IPS DF 4.7 (cell line): ENCODE results near the gene SGSH.
"Not testable (repeated sequence)": the region's sequence is repeated elsewhere in the genome, so short reads cannot be mapped to it uniquely, and the experiment has no call there.

Source experiments
- DNase-seq: peaks from one replicate; pipeline ENCODE4 v3.0.0-alpha.2; 2013; ENCODE audit warnings: low spot score; ENCODE audit errors: extremely low read depth

SGSH gene

DNA sequence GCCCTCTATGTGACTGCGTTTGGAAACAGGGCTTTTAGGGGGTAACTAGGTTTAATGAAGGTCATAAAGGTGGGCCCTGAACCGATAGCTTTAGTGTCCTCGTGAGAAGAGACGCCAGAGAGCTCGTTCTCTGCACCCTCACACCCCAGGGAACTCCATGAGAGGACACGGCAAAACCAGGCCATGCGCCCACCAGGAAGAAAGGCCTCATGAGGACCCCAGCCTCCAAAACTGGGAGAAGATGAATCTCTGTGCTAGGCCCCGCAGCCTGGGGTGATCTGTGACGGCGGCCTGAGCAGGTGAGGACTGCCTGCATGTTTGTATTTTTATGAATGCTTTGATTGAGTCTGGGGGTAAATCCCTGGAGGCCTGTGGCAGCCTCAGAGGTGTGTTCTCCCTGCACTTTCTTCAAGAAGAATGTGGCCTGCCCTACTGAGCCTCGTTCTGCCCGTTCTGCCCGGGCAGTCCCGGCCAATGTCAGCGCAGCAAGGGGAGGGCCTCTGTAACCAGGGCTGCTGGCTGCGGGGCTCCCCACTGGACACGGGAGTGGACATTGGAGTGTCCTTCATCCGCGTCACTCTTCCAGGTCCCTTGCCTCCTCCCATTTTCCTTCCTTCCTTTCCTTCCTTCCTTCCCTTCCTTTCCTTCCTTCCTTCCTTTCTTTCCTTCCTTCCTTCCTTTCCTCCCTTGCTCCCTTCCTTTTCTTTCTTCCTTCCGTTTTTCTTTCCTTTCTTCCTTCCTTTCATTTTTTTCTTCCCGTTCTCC is 33.7 kb upstream of the SGSH start:
- DNase-seq, result no peak

DNA sequence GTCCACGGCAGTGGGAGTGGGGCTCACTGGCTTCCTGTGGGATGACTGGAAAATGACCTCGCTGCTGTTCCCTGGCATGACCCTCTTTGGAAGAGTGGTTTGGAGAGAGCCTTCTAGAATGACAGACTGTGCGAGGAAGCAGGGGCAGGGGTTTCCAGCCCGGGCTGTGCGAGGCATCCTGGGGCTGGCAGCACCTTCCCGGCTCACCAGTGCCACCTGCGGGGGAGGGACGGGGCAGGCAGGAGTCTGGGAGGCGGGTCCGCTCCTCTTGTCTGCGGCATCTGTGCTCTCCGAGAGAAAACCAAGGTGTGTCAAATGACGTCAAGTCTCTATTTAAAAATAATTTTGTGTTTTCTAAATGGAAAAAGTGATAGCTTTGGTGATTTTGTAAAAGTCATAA is 32.7 kb upstream of the SGSH start:
- DNase-seq, result no peak

DNA sequence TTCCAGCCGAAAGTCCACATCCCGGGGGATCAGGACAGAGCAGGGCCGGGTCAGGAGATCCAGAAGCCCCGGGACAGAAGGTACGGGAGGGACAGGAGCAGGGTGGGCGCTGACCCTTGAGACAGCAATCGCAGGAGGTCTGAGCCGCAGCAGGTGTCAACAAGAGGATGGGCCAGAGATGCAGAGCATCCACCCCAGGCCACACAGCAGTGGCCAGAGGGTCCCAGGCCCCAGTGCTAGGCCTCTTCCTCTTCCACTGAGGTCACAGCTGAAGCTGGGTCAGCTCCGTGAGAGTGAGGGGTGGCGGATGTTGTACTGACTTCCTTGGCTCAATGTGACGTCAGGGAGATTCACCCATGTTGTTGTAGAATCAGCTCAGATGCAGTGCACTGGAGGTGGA is 31.8 kb upstream of the SGSH start:
- DNase-seq, result no peak

DNA sequence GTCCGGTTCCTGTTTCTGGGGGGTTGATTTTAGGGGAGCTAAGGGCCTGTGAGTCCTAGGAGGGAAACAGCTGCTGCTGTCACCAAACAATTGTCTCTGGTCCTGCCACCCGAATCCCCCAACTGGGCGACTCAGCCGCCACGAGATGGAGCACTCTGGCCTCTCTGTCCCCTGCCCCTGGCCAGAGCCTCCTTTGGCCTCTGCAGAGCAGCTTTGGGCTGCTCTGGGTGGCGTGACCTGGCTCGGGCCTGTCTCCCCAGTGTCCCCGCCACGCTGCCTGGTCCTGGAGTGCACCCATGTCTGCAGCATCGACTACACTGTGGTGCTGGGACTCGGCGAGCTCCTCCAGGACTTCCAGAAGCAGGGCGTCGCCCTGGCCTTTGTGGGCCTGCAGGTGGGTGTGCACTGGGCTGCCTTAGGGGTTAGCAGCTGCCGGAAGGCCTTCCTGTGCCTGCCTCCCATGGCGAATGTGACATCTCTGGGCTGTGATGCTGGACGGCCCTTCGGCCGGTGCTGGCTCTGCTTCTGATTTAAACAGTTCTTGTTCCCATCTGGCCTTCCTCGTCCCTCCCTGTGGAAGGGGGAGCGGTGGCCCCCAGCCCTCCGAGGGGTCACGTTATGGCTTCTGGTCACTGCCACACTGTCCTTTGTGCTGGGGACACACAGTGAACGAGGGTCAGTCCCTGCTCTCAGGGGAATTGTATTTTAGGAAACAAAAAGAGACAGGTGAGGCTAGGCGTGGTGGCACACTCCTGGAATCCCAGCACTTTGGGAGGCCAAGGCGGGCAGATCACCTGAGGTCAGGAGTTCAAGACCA is 29.0 kb upstream of the SGSH start:
- DNase-seq, result no peak

DNA sequence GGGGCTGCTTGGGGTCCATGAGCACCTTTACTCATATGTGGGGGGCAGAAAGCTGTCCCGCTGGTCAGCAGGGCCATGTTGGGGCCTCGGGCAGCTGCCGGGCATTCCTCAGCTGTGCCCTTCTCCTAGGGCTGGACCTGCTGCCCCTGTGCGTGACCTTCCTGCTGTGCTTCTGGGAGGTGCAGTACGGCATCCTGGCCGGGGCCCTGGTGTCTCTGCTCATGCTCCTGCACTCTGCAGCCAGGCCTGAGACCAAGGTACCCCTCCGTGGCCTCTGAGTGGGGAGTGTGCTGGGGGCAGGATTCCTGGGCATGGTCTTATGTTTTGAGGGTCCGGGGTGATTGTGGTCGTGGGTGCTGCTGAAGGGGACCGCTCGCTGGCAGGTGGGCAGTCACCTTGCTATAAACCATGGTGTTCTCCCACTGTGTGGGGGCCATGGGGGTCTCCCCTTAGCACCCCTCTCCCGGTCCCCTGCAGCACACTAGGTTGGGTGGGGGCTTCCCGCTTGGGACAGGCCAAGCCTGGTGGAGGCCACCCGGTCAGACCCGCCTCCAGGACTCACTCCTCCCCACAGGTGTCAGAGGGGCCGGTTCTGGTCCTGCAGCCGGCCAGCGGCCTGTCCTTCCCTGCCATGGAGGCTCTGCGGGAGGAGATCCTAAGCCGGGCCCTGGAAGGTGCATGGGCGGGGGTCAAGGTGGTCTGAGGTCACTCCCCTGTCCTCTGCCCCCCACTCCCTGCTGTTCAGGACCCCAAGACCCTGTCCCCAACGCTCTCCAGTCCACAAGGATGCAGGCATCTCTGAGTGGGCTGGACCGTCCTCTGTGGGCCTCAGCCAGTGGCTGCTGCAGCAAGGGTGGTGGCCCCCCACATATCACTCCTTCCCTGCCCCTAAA is 28.1 kb upstream of the SGSH start:
- DNase-seq, result no peak

DNA sequence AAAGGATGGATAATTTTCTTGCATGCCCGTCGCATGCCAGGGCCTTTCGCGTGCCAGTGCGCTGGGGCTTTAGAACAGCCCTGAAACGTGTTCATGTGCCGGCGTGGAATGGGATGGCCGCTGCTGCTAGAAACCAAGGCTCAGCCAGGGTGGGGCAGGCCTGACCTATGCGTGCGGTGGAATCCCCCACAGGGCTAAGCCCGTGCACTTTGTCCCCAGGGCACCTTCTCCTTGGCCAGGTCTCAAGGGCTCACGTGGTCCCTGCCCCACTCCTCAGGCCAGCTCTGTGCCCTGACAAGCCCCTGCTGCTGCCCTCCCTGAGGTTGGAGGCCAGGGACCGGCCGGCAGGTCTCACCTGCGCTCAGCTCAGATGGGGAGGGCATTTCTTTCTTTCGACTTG is 27.4 kb upstream of the SGSH start:
- no peak for DNase-seq

DNA sequence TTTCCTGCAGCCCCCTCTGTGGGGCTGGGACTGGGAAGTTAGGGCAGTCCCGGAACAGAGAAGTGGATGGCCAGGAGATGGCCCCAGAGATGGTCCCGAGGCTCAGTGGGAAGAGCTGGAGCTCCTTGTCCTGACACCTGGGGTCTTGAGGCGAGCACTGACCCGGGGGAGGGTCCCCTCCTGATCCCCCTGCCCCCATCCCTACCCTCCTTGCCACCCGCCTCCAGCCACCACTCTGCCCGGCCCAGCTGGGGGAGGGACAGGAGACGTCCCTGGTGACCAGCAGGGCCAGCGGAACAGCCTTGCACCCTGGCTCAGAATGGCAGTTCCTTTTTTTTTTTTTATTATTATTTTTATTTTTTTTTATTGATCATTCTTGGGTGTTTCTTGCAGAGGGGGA is 26.6 kb upstream of the SGSH start:
- DNase-seq, result no peak

DNA sequence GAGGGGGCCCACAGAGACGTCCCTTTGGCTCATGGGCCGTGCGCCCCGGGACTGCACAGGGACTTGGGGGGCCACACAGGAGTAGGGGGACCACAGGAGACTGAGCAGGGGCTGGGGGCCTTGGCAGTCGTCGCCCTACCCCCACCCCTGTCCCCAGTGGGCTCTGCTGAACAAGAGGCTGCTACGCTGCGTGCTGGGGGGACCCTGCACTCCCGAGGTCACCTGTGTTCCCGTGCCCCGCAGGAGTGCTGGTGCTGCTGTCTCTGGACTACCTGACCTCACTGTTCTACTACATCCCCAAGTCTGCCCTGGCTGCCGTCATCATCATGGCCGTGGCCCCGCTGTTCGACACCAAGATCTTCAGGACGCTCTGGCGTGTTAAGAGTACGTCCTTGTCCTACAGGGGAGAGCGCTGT is 26.1 kb upstream of the SGSH start:
- DNase-seq, result no peak

DNA sequence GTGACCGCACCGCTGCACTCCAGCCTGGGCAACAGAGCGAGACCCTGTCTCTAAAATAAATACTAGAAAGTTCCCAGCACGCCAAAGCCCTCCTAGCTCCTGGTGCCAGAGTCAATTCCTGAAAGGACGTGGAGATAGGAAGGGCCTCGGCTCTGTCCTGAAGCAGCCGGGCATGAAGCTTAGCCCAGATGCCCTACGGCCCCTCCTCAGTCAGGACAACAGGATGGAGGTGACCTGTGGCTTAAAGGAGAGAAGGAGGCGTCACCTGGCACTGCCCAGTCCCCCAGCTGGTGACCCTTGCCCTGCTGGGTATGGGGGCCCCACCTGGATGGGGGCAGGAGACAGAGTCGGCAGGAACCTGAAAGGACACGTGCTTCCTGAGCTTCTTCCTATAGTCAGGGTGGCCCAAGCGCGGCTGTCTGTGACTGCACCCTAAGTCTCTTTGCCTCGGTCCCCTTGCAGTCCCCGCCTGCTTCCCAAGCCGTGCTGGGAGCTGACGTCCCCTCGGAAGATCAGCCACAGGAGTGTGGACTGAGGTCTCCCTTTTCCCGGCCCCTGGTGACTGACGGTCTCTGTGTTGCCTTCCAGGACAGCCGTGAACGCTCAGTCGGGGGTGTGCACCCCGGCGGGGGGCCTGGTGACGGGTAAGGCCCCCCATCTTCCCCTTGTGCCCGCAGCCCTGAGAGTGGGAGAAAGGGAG is 25.6 kb upstream of the SGSH start:
- DNase-seq, result no peak

DNA sequence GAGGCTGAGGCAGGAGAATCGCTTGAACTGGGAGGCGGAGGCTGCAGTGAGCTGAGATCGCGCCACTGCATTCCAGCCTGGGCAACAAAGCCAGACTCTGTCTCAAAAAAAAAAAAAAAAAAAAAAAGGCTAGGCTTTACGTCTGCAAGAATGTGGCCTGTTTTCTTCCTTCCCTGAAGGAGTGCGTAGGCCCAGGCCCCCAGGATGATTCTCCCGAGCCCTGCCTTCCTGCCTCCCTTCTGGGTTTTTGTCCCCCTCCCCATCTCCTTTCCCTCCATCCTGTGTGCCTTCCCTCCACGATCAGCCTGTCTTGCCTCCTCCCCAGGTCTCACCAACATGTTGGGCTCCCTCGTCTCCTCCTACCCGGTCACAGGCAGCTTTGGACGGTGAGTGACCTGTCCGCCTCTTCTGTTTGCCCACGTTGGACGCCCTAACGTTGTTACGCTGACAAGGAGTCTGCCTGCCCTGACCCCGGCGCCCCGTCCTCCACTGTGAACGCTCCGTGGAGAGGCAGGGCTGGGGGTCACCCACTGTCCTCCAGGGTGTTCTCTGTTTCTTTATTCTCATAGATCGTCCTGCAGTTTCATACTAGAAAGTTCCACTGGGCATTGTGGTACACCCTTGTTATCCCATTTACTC is 24.9 kb upstream of the SGSH start:
- DNase-seq, result no peak

DNA sequence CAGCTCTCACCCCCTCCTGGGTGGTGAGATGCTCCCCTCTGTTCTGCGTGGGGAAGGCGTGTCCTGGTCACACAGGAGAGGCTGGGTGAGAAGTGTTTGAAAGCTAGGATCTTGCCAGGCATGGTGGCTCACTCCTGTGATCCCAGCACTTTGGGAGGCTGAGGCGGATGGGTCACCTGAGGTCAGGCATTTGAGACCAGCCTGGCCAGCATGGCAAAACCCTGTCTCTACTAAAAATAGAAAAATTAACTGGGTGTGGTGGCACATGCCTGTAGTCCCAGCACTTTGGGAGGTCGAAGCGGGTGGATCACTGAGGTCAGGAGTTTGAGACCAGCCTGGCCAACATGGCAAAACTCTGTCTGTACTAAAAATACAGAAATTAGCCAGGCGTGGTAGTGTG is 24.3 kb upstream of the SGSH start:
- not testable (repeated sequence) for DNase-seq

DNA sequence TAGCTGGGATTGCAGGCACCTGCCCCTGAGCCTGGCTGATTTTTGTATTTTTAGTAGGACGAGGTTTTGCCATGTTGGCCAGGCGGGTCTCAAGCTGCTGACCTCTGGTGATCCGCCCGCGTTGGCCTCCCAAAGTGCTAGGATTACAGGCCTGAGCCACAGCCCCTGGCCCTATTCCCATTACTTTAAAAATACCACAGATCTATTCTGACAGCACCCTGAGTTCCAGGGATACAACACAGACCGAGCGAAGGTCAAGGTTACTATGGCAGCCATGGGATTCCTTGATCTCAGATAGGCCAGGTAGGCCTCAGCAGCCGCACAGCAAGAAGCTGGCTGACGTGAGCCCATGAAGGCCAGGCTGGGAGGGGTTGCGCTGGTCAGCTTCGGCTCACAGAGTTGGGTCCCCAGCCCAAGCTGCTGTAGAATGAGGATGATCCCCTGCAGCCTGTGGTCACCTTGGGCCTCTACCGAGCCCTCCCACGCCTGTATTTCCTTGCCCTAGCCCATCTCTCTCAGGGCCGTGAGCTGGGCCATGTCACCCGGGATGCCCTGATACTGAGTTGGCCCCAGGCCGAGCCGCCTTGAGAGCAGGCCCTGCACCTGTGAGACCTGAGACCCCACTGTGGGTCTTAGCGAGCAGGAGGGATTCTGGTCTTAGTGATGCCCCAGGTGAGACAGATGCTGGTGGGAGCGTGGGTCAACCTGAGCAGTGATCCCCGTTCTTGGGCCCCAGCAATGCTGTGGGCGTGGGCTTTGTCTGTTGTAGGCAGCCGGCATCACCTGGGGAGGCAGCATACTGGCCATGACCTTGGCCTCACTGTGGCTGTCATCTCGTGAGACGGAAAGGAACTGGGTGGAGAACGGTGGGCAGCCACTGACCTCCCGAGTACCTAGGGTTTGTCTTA is 23.6 kb upstream of the SGSH start:
- no peak for DNase-seq

DNA sequence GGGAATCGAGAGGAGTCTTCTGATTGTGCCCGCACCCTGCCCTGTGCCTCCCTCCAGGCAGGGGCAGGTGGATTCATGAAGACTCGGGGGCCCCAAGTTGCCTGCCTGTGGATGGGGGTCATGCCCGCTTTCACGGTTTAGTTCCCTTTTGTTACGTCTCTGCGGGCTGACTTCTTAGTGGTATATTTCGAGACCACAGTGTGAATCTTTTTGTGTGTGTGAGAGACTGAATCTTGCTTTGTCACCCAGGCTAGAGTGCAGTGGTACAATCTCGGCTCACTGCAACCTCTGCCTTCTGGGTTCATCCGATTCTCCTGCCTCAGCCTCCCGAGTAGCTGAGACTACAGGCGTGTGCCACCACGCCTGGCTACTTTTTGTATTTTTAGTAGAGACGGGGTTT is 22.4 kb upstream of the SGSH start:
- no peak for DNase-seq

DNA sequence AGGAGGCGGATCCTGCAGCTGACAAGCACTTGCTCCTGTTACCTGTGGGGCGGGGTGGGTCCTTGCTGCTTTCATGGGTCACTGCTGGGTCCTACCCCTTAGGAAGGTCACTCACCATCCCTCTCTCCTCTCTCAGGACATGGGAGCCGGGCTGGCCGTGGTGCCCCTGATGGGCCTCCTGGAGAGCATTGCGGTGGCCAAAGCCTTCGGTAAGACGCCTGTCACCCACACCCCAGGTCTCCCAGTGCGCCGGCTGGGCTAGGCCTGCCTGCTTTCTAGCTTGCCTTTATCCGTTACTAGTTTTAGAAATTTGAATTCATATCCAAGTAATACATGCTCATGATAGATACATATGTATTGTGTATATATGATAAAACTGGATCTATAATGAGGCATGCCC is 17.3 kb upstream of the SGSH start:
- DNase-seq, result no peak

DNA sequence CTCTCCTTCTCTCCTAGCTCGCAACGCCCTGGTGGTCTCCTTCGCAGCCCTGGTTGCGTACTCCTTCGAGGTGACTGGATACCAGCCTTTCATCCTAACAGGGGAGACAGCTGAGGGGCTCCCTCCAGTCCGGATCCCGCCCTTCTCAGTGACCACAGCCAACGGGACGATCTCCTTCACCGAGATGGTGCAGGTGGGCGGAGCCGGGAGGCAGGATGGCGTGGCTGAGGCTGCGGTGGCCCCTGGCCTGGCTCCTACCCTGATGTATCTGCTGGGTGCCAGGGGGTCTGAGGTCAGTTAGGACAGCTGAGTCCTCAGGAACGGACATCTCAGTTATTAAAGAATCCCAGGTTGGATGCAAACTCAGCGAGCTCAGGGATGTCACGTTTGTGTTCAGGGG is 16.8 kb upstream of the SGSH start:
- no peak for DNase-seq

DNA sequence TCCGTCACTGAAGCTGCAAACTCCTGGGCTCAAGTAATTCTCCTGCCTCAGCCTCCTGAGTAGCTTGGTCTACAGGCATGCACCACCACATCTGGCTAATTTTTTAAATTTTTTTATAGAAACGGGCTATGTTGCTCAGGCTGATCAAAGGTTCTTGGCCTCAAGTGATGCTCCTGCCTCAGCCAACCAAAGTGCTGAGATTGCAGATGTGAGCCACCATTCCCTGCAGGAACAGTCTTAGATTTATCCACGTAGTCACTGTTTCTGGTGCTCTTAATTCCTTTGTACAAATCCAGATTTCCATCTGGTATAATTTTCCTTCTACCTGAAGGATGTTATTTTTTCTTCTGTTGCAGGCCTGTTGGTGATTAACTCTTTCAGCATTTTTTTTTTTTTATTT is 13.1 kb upstream of the SGSH start:
- DNase-seq, result no peak

DNA sequence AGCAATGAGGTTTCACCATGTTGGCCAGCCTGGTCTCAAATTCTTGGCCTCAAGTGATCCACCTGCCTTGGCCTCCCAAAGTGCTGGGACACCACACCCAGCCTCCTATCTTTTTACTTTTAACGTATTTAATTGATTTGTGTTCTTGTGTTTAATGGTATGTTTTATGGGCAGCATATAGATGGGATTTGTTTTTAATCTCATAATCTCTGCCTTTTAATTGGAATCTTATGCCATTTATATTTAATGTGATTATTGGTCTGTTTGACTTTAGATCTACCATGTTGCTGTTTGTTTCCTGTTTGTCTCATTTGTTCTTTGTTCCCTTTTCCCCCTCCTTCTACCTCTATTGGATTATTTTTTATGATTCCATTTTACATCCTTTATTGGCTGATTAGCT is 12.3 kb upstream of the SGSH start:
- DNase-seq, result no peak

DNA sequence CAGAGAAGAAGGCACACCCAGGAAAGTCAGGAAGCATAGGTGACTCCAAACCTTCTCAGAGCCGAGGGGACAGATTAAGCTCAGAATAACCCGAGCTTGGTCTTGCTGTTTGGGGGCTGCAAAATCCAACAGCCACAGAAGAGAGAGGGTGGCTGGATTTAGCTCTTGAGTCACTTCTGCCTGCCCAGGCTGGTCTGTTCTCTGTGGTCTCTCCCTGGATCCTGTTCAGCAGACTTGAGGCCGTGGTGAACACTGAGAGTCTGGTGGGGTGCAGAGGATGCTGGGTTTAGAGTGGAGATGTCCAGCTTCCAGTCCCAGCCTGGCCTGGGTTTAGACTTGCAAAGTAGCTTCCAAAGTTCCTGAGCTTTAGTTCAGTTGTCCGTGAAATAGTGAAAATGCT is 8.9 kb upstream of the SGSH start:
- DNase-seq, result no peak

DNA sequence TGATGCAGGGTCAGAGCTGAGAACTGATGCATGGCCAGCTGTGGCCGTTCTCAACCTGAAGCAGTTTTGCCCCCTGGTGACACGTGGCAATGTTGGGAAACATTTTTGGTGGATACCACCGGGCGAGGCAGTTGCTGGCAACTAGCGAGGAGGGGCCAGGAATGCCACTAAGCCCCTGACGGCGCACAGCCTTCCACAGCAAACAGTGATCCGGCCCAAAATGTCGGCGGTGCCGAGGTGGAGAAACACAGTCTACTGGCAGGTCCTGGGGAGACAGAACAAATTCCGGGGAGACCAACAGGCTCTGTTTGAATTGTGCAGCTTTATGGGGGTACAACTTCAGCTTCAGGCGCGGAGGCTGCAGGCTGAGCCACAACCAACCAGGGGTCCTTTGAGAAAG is 8.3 kb upstream of the SGSH start:
- no peak for DNase-seq

DNA sequence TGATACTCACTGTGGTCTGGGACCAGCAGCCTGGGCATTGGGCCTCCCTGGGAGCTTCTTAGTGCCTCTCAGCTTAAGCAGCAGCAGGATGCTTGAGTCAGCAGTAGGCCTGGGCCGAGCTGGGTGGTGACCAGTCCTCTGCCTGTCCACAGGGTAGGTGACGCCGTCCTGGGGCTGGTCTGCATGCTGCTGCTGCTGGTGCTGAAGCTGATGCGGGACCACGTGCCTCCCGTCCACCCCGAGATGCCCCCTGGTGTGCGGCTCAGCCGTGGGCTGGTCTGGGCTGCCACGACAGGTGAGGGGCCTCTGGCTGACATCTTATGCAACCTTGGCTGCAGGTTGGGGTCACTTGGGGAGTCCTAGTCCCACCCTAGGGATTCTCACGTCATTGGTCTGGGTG is 7.5 kb upstream of the SGSH start:
- DNase-seq, result no peak
